Skeletal muscle cell (primary cell): ENCODE measurements around the gene TEX30.
"Not testable (repeated sequence)": the region's sequence is repeated elsewhere in the genome, so short reads cannot be mapped to it uniquely, and the experiment has no call there.

Experiments used
- DNase-seq: peaks from one replicate; pipeline ENCODE4 v3.0.0-alpha.2; 2010; ENCODE audit warnings: low read depth
- H3K4me3 ChIP-seq: 2 replicates; pipeline ENCODE4 v1.5.1; 2011; ENCODE audit warnings: low read depth, mild to moderate bottlenecking, control low read depth, low read length, moderate library complexity

TEX30 gene

GRCh38 chr13:102781591-102781990 lies 8.0 kb upstream of the TEX30 start:
- no peak for DNase-seq
- no peak overlapping the region for H3K4me3 ChIP-seq

DNA sequence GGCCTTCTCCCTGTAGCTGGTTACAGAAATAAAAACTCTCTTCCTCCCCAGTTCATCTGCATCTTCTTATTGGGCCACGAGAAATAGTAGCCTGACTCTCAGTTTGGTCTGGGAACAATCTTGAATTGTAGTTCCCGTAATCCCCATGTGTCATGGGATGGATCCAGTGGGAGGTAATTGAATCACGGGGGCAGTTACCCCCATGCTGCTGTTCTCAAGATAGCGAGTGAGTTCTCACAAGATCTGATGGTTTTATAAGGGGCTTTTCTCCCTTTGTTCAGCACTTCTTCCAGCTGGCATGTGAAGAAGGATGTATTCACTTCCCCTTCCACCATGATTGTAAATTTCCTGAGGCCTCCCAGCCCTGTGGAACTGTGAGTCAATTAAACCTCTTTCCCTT lies 7.1 kb upstream of the TEX30 start:
- not testable (repeated sequence) for H3K4me3 ChIP-seq, DNase-seq

DNA sequence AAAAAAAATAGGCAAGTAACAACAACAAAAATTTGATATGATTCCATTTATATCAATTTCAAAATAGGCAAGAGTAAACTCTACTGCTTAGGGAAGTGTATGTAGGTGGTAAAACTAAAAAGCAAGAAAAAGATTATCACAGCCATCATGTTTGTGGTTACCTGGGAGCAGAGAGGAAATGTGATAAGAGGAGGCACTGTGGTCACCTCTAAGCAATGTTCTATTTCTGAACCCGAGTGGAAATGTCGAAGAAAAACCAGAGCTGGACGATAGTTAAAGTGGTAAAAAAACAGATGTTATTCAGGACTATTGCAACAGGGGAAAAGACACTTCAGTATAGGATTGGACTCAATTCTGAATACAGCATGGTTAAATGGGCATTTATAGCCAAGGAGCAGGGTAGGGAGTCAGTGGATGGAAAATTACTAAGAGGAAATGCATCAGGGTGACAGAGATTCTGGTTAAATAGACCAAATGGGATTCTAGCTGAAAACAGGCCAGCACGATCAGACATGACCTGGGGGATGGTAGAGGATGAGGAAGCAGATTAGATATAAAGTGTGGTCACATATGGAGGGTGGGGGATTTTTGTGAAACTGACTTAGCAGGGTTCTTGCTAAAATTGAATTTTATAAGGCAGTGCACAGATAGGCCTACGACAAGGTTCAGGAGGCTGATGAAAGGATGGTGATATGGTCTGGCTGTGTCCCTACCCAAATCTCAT lies 6.0 kb upstream of the TEX30 start:
- DNase-seq: no peak
- no peak overlapping the region for H3K4me3 ChIP-seq

GRCh38 chr13:102777736-102778135 lies 4.2 kb upstream of the TEX30 start:
- no peak overlapping the region for H3K4me3 ChIP-seq
- DNase-seq: no peak

DNA sequence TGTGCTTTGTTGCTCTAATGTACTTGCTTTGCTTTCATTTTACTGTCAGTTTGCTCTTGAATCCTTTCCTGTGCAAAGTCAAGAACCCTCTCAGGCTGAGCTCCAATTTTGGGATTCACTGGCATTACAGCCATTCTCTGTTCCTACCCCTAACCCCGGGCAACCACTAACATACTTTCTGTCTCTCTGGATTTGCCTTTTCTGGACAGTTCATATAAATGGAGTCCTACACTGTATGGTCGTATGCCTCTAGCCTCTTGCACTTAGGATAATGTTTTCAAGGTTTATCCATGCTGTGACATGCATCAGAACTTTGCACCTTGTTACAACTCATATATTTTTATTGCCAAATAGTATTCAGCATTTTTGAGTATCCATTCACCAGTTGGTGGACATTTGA lies 2.7 kb upstream of the TEX30 start:
- DNase-seq: no peak
- no peak overlapping the region for H3K4me3 ChIP-seq

- no peak overlapping the region for H3K4me3 ChIP-seq
- no peak for DNase-seq
Measured at GRCh38 chr13:102774591-102775520, 1.3 kb upstream of the TEX30 start.

- no peak for DNase-seq
- peak overlapping the region; percentile 87 for H3K4me3 ChIP-seq
Measured at GRCh38 chr13:102774214-102774568, 605 bp upstream of the TEX30 start.

DNA sequence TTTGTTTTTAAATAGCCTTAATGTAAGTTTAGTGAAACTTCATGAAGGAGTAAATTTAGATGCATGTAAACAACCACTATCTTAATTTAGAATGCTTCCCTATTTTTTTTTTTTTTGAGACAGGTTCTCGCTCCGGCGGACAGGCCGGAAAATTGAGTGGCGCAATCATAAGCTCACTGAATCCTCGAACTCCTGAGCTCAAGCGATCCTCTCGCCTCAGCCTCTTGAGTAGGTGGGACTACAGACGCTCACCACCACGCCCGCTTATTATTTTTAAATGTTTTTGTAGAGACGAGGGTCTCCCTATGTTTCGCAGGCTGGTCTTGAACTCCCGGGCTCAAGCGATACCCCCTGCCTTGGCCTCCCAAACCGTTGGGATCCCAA lies 1.6 kb downstream of the TEX30 start:
- no peak overlapping the region for H3K4me3 ChIP-seq
- DNase-seq: no peak

- no peak overlapping the region for H3K4me3 ChIP-seq
- DNase-seq: no peak
Measured at GRCh38 chr13:102771298-102772041, 2.1 kb downstream of the TEX30 start.

DNA sequence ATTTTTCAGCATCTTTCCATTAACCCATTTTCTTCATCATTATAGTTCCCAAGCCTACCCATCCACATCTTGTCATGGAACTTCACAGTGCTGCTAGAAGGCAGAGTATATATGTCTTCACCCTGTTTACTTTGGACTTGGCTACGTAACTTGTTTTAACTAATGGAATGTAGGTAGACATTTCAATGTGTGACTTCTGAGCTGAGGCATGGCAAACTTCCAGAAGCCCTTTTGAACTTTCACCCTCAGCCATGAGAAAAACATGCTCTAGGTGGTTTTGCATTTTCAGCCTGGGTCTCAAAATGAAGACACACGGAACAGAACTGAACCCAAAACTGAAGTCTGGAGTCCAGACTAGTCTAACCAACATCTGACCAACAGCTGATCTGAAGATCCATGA lies 3.2 kb downstream of the TEX30 start:
- no peak for DNase-seq
- H3K4me3 ChIP-seq: no peak overlapping the region

GRCh38 chr13:102769679-102770078 lies 3.9 kb downstream of the TEX30 start:
- no peak for DNase-seq
- H3K4me3 ChIP-seq: no peak overlapping the region

GRCh38 chr13:102768909-102769308 lies 4.7 kb downstream of the TEX30 start:
- no peak overlapping the region for H3K4me3 ChIP-seq

GRCh38 chr13:102763741-102764140 lies 9.8 kb downstream of the TEX30 start:
- no peak overlapping the region for H3K4me3 ChIP-seq
- DNase-seq: no peak

More at GRCh38 chr13:102768909-102769308, 4.7 kb downstream of the TEX30 start:
- no peak for DNase-seq

DNA sequence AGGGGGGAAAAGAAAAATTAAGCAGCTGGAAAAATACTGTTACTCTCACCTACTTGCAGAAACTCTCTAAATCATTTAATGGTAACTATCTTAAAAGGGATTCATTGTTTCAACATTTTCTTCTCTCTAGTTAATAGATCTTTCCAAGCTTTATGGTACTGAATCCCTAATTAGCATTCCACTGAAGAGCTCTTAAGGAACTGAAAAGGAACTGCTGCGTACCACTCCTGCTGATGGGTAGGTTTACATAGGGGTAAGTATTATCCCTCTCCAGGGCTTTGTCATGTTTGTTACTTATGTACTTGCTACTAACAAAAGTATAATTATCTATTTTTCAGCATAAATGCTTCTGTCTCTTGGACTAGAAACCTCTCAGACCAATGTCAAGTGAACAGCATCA lies 12.5 kb downstream of the TEX30 start:
- H3K4me3 ChIP-seq: no peak overlapping the region
- no peak for DNase-seq

GRCh38 chr13:102758842-102759241 lies 14.7 kb downstream of the TEX30 start:
- no peak for DNase-seq
- H3K4me3 ChIP-seq: no peak overlapping the region

GRCh38 chr13:102757006-102757405 lies 16.6 kb downstream of the TEX30 start:
- DNase-seq: no peak
- H3K4me3 ChIP-seq: no peak overlapping the region

DNA sequence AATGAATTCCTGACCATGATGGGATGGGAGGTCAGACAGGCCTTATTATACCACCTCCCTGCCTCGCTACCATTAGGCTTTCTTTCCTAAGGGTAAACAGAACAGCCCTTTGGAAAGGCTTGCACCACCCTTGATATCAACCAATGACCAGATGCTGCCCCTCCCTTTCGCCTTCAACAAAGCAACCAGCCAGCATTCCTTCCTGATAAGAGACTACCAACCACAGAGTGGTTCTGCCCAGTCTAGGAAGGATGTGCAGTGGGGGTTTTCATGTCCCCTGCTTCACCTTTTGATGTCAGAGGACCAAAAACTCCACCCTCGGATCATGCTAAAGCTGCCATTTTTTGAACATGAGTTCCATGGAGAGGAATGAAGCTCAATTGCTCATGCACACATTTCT lies 21.7 kb downstream of the TEX30 start:
- no peak overlapping the region for H3K4me3 ChIP-seq
- DNase-seq: no peak

DNA sequence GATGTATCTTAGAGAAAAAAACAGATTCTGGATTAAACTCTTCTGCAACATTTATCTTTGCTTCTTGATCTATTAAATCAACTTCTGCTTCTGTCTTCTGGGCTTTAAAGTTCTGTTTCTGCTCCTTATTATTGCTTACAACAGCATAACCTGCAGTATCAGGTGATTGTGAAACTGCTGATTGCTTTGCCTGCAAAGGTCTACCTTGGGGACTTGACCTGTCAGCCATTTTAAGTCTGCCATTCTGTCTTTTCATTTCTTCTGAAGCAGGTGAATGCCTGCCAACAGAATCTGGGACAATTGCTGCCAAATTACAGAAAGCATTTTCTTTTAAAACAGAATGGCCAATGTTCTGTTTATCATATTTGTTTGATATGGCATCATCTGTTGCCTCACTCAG lies 31.1 kb downstream of the TEX30 start:
- H3K4me3 ChIP-seq: no peak overlapping the region
- DNase-seq: no peak

- H3K4me3 ChIP-seq: no peak overlapping the region
- DNase-seq: no peak
Measured at GRCh38 chr13:102742101-102742500, 31.5 kb downstream of the TEX30 start.

GRCh38 chr13:102729560-102730270 lies 43.9 kb downstream of the TEX30 start:
- H3K4me3 ChIP-seq: no peak overlapping the region
- DNase-seq: no peak
